Measurements from ENCODE around the gene LRRC4C.

Gene LRRC4C

DNA sequence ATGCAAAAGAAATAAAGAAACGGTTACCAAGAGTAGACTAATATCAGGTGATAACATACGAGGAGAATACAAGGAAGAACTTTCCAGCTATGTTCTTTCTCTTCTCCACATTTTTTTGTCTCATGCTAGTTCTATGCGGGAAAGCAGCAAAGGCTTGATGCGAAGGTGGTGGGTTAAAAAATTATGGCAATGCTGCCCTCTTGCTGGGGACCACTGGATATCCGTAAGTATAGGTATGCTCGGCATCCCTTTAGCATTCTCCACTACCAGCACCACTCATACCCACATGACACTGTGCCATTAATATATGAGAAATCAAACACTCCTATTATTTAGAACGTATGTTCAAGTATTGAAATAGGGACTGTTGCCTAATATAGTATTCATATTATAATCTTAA lies 776.4 kb downstream of the LRRC4C start:
- ATAC-seq (ENCODE audit: low read depth), result no peak
- no peaks in the 10 kb centered on the region for H3K4me1 ChIP-seq (ENCODE audit: insufficient read depth, poor library complexity, severe bottlenecking)
- TF ChIP-seq, protein P1, sequence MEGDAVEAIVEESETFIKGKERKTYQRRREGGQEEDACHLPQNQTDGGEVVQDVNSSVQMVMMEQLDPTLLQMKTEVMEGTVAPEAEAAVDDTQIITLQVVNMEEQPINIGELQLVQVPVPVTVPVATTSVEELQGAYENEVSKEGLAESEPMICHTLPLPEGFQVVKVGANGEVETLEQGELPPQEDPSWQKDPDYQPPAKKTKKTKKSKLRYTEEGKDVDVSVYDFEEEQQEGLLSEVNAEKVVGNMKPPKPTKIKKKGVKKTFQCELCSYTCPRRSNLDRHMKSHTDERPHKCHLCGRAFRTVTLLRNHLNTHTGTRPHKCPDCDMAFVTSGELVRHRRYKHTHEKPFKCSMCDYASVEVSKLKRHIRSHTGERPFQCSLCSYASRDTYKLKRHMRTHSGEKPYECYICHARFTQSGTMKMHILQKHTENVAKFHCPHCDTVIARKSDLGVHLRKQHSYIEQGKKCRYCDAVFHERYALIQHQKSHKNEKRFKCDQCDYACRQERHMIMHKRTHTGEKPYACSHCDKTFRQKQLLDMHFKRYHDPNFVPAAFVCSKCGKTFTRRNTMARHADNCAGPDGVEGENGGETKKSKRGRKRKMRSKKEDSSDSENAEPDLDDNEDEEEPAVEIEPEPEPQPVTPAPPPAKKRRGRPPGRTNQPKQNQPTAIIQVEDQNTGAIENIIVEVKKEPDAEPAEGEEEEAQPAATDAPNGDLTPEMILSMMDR (IDR thresholded peaks at IDR 0.05; ENCODE audit: poor library complexity, severe bottlenecking), result no peak

DNA sequence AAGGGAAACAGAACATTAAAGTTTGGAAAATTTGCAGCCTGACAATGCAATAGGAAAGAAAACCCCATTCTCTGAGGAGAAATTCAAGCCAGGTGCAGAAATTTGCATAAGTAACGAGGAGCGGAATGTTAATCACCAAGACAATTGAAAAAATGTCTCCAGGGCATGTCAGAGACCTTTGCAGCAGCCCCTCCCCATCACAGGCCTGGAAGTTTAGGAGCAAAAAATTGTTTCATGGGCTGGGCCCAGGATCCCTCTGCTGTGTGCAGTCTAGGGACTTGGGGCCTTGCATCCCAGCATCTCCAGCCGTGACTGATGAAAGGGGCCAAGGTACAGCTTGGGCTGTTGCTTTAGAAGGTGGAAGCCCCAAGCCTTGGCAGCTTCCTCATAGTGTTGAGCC lies 780.2 kb downstream of the LRRC4C start:
- no peak overlapping the region for H3K27ac ChIP-seq (ENCODE audit: poor library complexity, severe bottlenecking)
- TF ChIP-seq, protein P1 (IDR thresholded peaks at IDR 0.05; ENCODE audit: poor library complexity, severe bottlenecking), result no peak
- no peak for DNase-seq (ENCODE audit: low spot score)
- H3K4me1 ChIP-seq (ENCODE audit: insufficient read depth, poor library complexity, severe bottlenecking), result no peaks in the 10 kb centered on the region
- no peaks in the 10 kb centered on the region for H3K36me3 ChIP-seq (ENCODE audit: low read depth)
- H3K27me3 ChIP-seq (ENCODE audit: insufficient read depth, poor library complexity, severe bottlenecking), result no peaks in the 10 kb centered on the region
- no peak overlapping the region for H3K4me3 ChIP-seq (ENCODE audit: severe bottlenecking)
- no peak for ATAC-seq (ENCODE audit: low read depth)
- H3K9me3 ChIP-seq (ENCODE audit: severe bottlenecking), result no peaks in the 10 kb centered on the region

More for the DNA sequence above, 776.4 kb downstream of the LRRC4C start:
- Histone ChIP-seq H3K27ac (ENCODE audit: poor library complexity, severe bottlenecking) (no peak overlapping the region), H3K9me3 (ENCODE audit: severe bottlenecking) (no peaks in the 10 kb centered on the region), H3K36me3 (ENCODE audit: low read depth) (no peaks in the 10 kb centered on the region), H3K4me3 (ENCODE audit: severe bottlenecking) (no peak overlapping the region), H3K27me3 (ENCODE audit: insufficient read depth, poor library complexity, severe bottlenecking) (no peaks in the 10 kb centered on the region)
- no peak for DNase-seq (ENCODE audit: low spot score)

GRCh38 chr11:40647295-40647694 lies 812.2 kb downstream of the LRRC4C start:
- DNase-seq (ENCODE audit: low spot score) (no peak), ATAC-seq (ENCODE audit: low read depth) (no peak)
- Histone ChIP-seq H3K4me3 (ENCODE audit: severe bottlenecking) (no peak overlapping the region), H3K27ac (ENCODE audit: poor library complexity, severe bottlenecking) (no peak overlapping the region), H3K9me3 (ENCODE audit: severe bottlenecking) (no peaks in the 10 kb centered on the region), H3K27me3 (ENCODE audit: insufficient read depth, poor library complexity, severe bottlenecking) (no peaks in the 10 kb centered on the region), H3K4me1 (ENCODE audit: insufficient read depth, poor library complexity, severe bottlenecking) (no peaks in the 10 kb centered on the region), H3K36me3 (ENCODE audit: low read depth) (no peaks in the 10 kb centered on the region)
- TF ChIP-seq, protein P1 (IDR thresholded peaks at IDR 0.05; ENCODE audit: poor library complexity, severe bottlenecking), result no peak

DNA sequence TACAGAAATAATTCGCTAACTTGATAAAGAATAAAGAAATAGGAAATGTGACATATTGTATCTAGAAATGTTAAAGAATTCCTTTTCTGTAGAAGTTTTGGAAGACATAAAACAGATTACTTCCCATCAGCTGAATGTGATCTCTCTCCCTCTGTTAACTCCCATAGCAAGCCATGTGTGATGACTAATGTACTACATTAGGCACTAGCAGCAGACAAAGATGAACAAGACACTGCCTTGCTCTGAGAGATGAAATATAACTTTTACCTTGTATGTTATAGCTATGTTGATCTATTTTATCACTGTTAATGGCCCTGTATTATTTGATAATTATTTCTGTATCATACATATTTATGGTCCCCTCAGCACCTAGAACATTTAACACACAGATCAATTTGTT lies 817.2 kb downstream of the LRRC4C start:
- H3K27me3 ChIP-seq (ENCODE audit: insufficient read depth, poor library complexity, severe bottlenecking), result no peaks in the 10 kb centered on the region
- DNase-seq (ENCODE audit: low spot score), result no peak
- TF ChIP-seq, protein P1 (IDR thresholded peaks at IDR 0.05; ENCODE audit: poor library complexity, severe bottlenecking), result no peak
- no peaks in the 10 kb centered on the region for H3K36me3 ChIP-seq (ENCODE audit: low read depth)
- ATAC-seq (ENCODE audit: low read depth), result no peak
- no peaks in the 10 kb centered on the region for H3K4me1 ChIP-seq (ENCODE audit: insufficient read depth, poor library complexity, severe bottlenecking)
- no peak overlapping the region for H3K4me3 ChIP-seq (ENCODE audit: severe bottlenecking)
- H3K27ac ChIP-seq (ENCODE audit: poor library complexity, severe bottlenecking), result no peak overlapping the region
- H3K9me3 ChIP-seq (ENCODE audit: severe bottlenecking), result no peaks in the 10 kb centered on the region

- ATAC-seq (ENCODE audit: low read depth) (no peak), DNase-seq (ENCODE audit: low spot score) (no peak)
- TF ChIP-seq, protein P1 (IDR thresholded peaks at IDR 0.05; ENCODE audit: poor library complexity, severe bottlenecking), result no peak
- H3K27me3 ChIP-seq (ENCODE audit: insufficient read depth, poor library complexity, severe bottlenecking), result no peaks in the 10 kb centered on the region
- no peaks in the 10 kb centered on the region for H3K9me3 ChIP-seq (ENCODE audit: severe bottlenecking)
- H3K4me3 ChIP-seq (ENCODE audit: severe bottlenecking), result no peak overlapping the region
- no peak overlapping the region for H3K27ac ChIP-seq (ENCODE audit: poor library complexity, severe bottlenecking)
- H3K36me3 ChIP-seq (ENCODE audit: low read depth), result no peaks in the 10 kb centered on the region
- no peaks in the 10 kb centered on the region for H3K4me1 ChIP-seq (ENCODE audit: insufficient read depth, poor library complexity, severe bottlenecking)
Measured at GRCh38 chr11:40619654-40620053, 839.8 kb downstream of the LRRC4C start.
